K562 (cell line): ENCODE measurements around the gene RANBP3. TPM values are rescaled to one million over a fixed set of nuclear protein-coding genes. Genes with fewer than 3 reads are reported as not detected.

Experiments
- ARID4B ChIP-seq: sonication (generic); formaldehyde crosslinking; IDR thresholded peaks from 2 replicates; pipeline ENCODE4 v1.8.0; 2022; ENCODE audit warnings: mild to moderate bottlenecking, missing genetic modification reagents
- TAF9B ChIP-seq: fragments of 450-650 bp; IDR thresholded peaks from 2 replicates; pipeline ENCODE4 v1.6.1; 2018; ENCODE audit warnings: mild to moderate bottlenecking; ENCODE audit not compliant: partially characterized antibody
- THRB ChIP-seq: fragments of 450-650 bp; formaldehyde crosslinking; conservative IDR thresholded peaks from 2 replicates; pipeline ENCODE4 v1.4.0; 2022; ENCODE audit warnings: mild to moderate bottlenecking, missing genetic modification characterization
- polyA plus RNA-seq, 8 experiments: library from polyadenylated mRNA; depleted of rRNA in 4 of 8; stranded (reverse) in 5 of 8; unstranded in 3 of 8; fragments of >200 nt; fragmentation: Nextera tagmentation in 2 of 8; fragmentation: Illumina TruSeq in 1 of 8; extraction: Ambion mirVana in 2 of 8; extraction: Trizol in 1 of 8; gene quantifications; 2 replicates each; pipeline versions ENCODE4 v1.2.1 to v1.2.3, GENCODE V29; 2011 to 2014; ENCODE audit warnings: inconsistent platforms in 1 of 8, missing spikeins in 1 of 8
- total RNA-seq, 7 experiments: library from RNA; depleted of rRNA in 6 of 7; stranded (reverse); fragments of >200 nt in 6 of 7; fragmentation: Illumina TruSeq in 2 of 7; extraction: Trizol in 2 of 7; gene quantifications; 2 replicates each; pipeline versions ENCODE4 v1.2.1 to v1.2.3, GENCODE V29; 2011 to 2021; ENCODE audit warnings: low replicate concordance in 1 of 7

Gene RANBP3
- total and polyA plus RNA-seq, 9 of the 15 experiments (the other 6 are each of a cell fraction or from before 2014, with no cell fraction given), result 0.90 to 95.1 (median 63.2) TPM

GRCh38 chr19:5966215-5966614, 11.7 kb downstream of the RANBP3 start (continued):
- TF ChIP-seq ARID4B, result no peak
- TF ChIP-seq THRB (CRISPR knock-in tag), result no peak
- no peak for TF ChIP-seq TAF9B
- TF ChIP-seq, all 486 proteins: peak for 1
